Heart left ventricle (tissue), 16 donors: Measurements from ENCODE around the gene RSPH10B2. TPM values are rescaled to one million over a fixed set of nuclear protein-coding genes. Genes with fewer than 3 reads are reported as not detected.
"Not testable (repeated sequence)": the region's sequence is repeated elsewhere in the genome, so short reads cannot be mapped to it uniquely, and the experiment has no call there.

Experiments
- ATAC-seq, 4 donors: fragments of 200-7000 bp; cut with Tn5 transposase; one replicate each; pipeline ENCODE4 v1.9.1; 2020 to 2022; ENCODE audit warnings: moderate library complexity in 4 of 4, mild to moderate bottlenecking in 3 of 4, moderate number of reproducible peaks in 1 of 4
- DNase-seq, 5 donors: peaks; one replicate each; pipeline ENCODE4 v3.0.0-alpha.2; 2020
- H3K27ac ChIP-seq, 12 donors: fragments of 200-600 bp; sonication (generic) in 4 of 12; one replicate each; pipeline versions ENCODE4 v1.5.0 to v1.8.0; 2016 to 2022; ENCODE audit warnings: mild to moderate bottlenecking in 2 of 12
- H3K27me3 ChIP-seq, 9 donors: fragments of 200-600 bp; sonication (generic) in 2 of 9; one replicate each; pipeline versions ENCODE4 v1.5.1 to v1.8.0; 2016 to 2022; ENCODE audit warnings: mild to moderate bottlenecking in 3 of 9
- H3K36me3 ChIP-seq, 9 donors: fragments of 200-600 bp; sonication (generic) in 2 of 9; one replicate each; pipeline versions ENCODE4 v1.5.0 to v1.8.0; 2018 to 2022; ENCODE audit warnings: mild to moderate bottlenecking in 2 of 9
- H3K4me1 ChIP-seq, 12 donors: fragments of 200-600 bp; sonication (generic) in 4 of 12; one replicate each; pipeline versions ENCODE4 v1.5.0 to v1.8.0; 2016 to 2022; ENCODE audit warnings: mild to moderate bottlenecking in 3 of 12
- H3K4me3 ChIP-seq, 12 donors: fragments of 200-600 bp; sonication (generic) in 4 of 12; one replicate each; pipeline versions ENCODE4 v1.5.0 to v1.8.0; 2017 to 2022; ENCODE audit warnings: mild to moderate bottlenecking in 9 of 12, moderate library complexity in 4 of 12
- H3K9me3 ChIP-seq, 12 donors: fragments of 200-600 bp; sonication (generic) in 4 of 12; one replicate each; pipeline versions ENCODE4 v1.5.0 to v1.8.0; 2016 to 2022; ENCODE audit warnings: mild to moderate bottlenecking in 1 of 12
- CTCF ChIP-seq, 12 donors: fragments of 200-600 bp; sonication (generic) in 4 of 12; IDR thresholded peaks; one replicate each; pipeline versions ENCODE4 v1.5.0 to v1.8.0; 2018 to 2022; ENCODE audit warnings: antibody characterized with exemption in 12 of 12, mild to moderate bottlenecking in 5 of 12
- POLR2A ChIP-seq, 2 donors: fragments of 450-650 bp; IDR thresholded peaks; one replicate each; pipeline ENCODE4 v1.6.1; 2017; ENCODE audit warnings: antibody characterized with exemption in 2 of 2, mild to moderate bottlenecking in 2 of 2, moderate library complexity in 2 of 2
- WGBS, 4 donors: extraction: QIAGEN DNeasy Blood & Tissue Kit in 2 of 4; methylation state at CpG; one replicate each; pipeline versions ENCODE4 v1.1.5 to v1.1.7; 2013 to 2018; 5-methylcytosine and 5-hydroxymethylcytosine counted together
- intact Hi-C, 10 donors: fragments of 100-400 bp; cut with DNase I; formaldehyde crosslinking; loops; one replicate each; pipeline versions ENCODE4 v1.11.1 to v1.14.2; 2022
- polyA plus RNA-seq, 2 donors: library from polyadenylated mRNA; stranded (reverse); fragments of 200-250 nt; gene quantifications; one replicate each; pipeline ENCODE4 v1.2.3, GENCODE V29; 2013
- total RNA-seq, 9 donors: library from RNA; depleted of rRNA in 2 of 9; stranded (reverse); fragments of >200 nt in 2 of 9; fragmentation: NEBNext Ultra II Directional in 3 of 9; extraction: Animal tissue kit (Norgen Biotek cat#: 25700) in 3 of 9; gene quantifications; one replicate each; pipeline versions ENCODE4 v1.1.0 to v1.2.4, GENCODE V29; 2016 to 2023
- donor health status: ischemic (EF 13 %, LVEDD 7.1; RV severe dilation, severe dysfunction).
- donor health status: healthy with polysubstance abuse.
- donor health status: DM: no; HTN: yes; CAD: no.
- donor health status: DM: no; HTN: no; CAD: no.
- donor health status: ischemic (EF 25% LVEDD 6.9; RV normal size, moderate dysfunction).
- donor health status: ischemic (EF 25% LVEDD 5.7; RV mildly dilated, moderate dysfunction).
- donor health status: healthy.
- donor health status: DM: yes; HTN: yes; CAD: no.
- donor health status: ischemic (EF 35%, LVEDD 5.7; RV mildly dilated, moderate dysfunction).
- donor health status: nonischemic (EF 11% LVEDD 7.7; RV severe dilation, severe dysfunction).
- donor health status: DM: yes; HTN: yes; CAD: no.
- donor health status: PGD.
- donor health status: ischemic (EF 29% LVEDD 5.4; RV normal size, mild dysfunction).
- donor health status: nonischemic (EF 23%, LVEDD 6.1; RV moderate dilation, normal function).

Gene RSPH10B2
- total and polyA plus RNA-seq, 11 donors, result not detected

GRCh38 chr7:6709808-6710207, 44.1 kb upstream of the RSPH10B2 start:
- intact Hi-C loops, result loop anchor here in 3 of 10 donors (5.0 to 10.0 kb wide), 3 partner anchors 73 to 133 kb away; partner anchors contain the start of genes INTS15 (in 1 of the 3), ZDHHC4 (in 1 of the 3) and ZNF316 (in 1 of the 3)
- no peak for TF ChIP-seq CTCF (IDR thresholded peaks at IDR 0.05)
- no peak for TF ChIP-seq POLR2A (IDR thresholded peaks at IDR 0.05)
- Histone ChIP-seq H3K27ac (no peak overlapping the region), H3K36me3 (peaks cover 0 to 6% (median 0%) of the 10 kb centered on the region in 9 donors), H3K9me3 (no peaks in the 10 kb centered on the region), H3K4me1 (peaks cover 0 to 20% (median 16%) of the 10 kb centered on the region in 12 donors), H3K27me3 (no peaks in the 10 kb centered on the region), H3K4me3 (no peak overlapping the region)
- no peak for ATAC-seq
- WGBS, 4 donors, result 86 to 89% (median 87%) methylated on average over 6 of the region's 6 CpGs
- DNase-seq, result no peak

GRCh38 chr7:6714360-6714759, 39.5 kb upstream of the RSPH10B2 start:
- ATAC-seq, result no peak
- H3K4me3 ChIP-seq, result no peak overlapping the region
- H3K9me3 ChIP-seq, result no peaks in the 10 kb centered on the region
- TF ChIP-seq POLR2A (IDR thresholded peaks at IDR 0.05), result no peak
- no peak for TF ChIP-seq CTCF (IDR thresholded peaks at IDR 0.05)
- no peak overlapping the region for H3K27ac ChIP-seq
- H3K27me3 ChIP-seq, result peaks cover 0 to 3% (median 0%) of the 10 kb centered on the region in 9 donors
- DNase-seq, result no peak
- no peaks in the 10 kb centered on the region for H3K36me3 ChIP-seq
- intact Hi-C loops, result no loop called here
- 65 to 69% (median 68%) methylated on average over 5 of the region's 5 CpGs for WGBS, 4 donors
- H3K4me1 ChIP-seq, result no peaks in the 10 kb centered on the region

- H3K27me3 ChIP-seq, H3K4me3 ChIP-seq, H3K27ac ChIP-seq, intact Hi-C loops, H3K36me3 ChIP-seq, ATAC-seq, H3K4me1 ChIP-seq, DNase-seq, H3K9me3 ChIP-seq: not testable (repeated sequence)
- 55 to 86% (median 71%) methylated on average over 5 to 9 of the region's 9 CpGs for WGBS, 4 donors
Observed at GRCh38 chr7:6715898-6716297, 38.0 kb upstream of the RSPH10B2 start.

GRCh38 chr7:6718124-6718523, 35.8 kb upstream of the RSPH10B2 start:
- intact Hi-C loops, result no loop called here
- Histone ChIP-seq H3K27me3 (peaks cover 0 to 3% (median 0%) of the 10 kb centered on the region in 9 donors), H3K27ac (no peak overlapping the region), H3K4me3 (no peak overlapping the region), H3K4me1 (no peaks in the 10 kb centered on the region), H3K9me3 (no peaks in the 10 kb centered on the region), H3K36me3 (no peaks in the 10 kb centered on the region)
- TF ChIP-seq POLR2A (IDR thresholded peaks at IDR 0.05) (no peak), CTCF (IDR thresholded peaks at IDR 0.05) (peak in 1 of 12 donors; percentile 8)
- DNase-seq, result no peak
- no peak for ATAC-seq
- 52 to 58% (median 56%) methylated on average over 6 of the region's 6 CpGs for WGBS, 4 donors

GRCh38 chr7:6724351-6724750, 29.6 kb upstream of the RSPH10B2 start:
- ATAC-seq, H3K36me3 ChIP-seq, H3K27ac ChIP-seq, H3K27me3 ChIP-seq, H3K9me3 ChIP-seq, H3K4me3 ChIP-seq, H3K4me1 ChIP-seq, DNase-seq, intact Hi-C loops: not testable (repeated sequence)
- WGBS, 4 donors, result 77 to 90% (median 86%) methylated on average over 4 of the region's 4 CpGs
